Testis (tissue), 2 donors: Measurements from ENCODE around the gene ELK3.

ENCODE experiments used
- CTCF ChIP-seq, 3 experiments: fragments of 450-650 bp in 2 of 3; fragments of 200-600 bp in 1 of 3; sonication (generic) in 1 of 3; IDR thresholded peaks; one replicate each; pipeline ENCODE4 v1.5.1; 2016 to 2019; ENCODE audit warnings: antibody characterized with exemption in 3 of 3, mild to moderate bottlenecking in 2 of 3, moderate library complexity in 1 of 3
- POLR2A ChIP-seq: fragments of 450-650 bp; IDR thresholded peaks from one replicate; pipeline ENCODE4 v1.6.1; 2017; ENCODE audit warnings: antibody characterized with exemption, mild to moderate bottlenecking, moderate library complexity

DNA sequence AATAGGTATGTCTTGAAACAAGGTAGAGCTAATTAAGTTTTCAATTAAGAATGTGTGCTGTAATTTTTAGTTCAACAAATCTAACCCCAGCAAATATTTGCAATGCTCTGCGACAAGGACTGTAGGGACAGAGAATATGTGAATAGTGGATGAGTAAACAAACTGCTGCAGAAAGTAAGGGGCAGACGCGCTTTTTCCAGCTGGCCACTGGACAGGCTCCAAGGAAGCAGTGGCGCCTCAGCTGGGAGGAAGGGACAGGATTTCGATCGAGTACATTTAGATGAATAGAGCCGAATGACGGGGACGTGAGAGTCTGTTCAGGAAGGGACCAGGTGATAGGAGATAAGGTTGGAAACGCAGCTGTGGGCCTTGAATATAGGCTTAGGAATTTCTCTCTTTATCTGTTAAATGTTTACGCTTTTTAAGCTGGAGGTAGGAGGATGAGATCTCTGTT, 69.3 kb downstream of the ELK3 start:
- TF ChIP-seq CTCF (IDR thresholded peaks at IDR 0.05) (no peak), POLR2A (no peak)
